COLO668 (cell line): ENCODE data around the gene RPP25L.

ENCODE experiments used
- DNase-seq: peaks from one replicate; lab custom pipeline; 2025; ENCODE audit not compliant: unreplicated experiment; lab: John Stamatoyannopoulos, UW

RPP25L gene

GRCh38 chr9:34638138-34638445 is 26.2 kb upstream of the RPP25L start:
- no peak for DNase-seq

DNA sequence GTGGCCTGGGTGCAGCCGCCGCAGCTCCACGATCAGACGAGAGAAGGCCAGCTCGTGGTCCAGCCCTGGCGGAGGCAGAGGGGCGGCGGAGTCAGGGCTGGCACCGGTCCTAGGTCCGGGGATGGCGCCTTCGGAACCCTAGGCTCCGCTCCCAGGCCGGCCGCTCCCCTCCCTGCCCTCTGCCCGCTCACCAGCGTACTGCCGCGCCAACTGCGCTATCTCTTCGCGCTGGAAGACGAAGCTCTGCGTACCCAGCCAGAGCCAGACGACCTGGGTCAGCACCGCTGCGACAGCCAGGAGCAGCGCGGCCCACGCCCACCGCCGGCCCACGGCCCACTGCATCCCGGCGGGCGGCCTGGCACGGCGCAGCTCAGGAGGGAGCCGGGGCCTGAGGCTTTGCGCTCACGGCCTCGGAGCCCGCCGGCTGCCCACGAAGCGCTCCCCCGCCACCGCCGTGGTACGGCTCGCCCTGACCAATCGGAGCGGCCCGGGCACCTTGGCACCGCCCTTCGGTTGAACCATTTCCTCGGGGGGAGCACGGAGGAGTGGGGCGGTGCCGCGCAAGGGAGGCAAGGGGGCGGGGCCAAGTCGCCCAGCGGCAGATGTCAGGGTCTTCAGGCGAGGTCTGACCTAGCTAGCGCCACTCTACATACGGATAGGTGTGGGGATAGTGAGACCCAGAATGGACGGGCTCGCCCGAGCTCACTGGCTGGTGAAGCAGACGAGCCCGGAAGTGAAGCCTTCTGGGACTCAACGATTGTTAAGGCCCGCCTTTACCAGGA is 25.6 kb upstream of the RPP25L start, which contains the start of gene SIGMAR1:
Gene SIGMAR1, minus strand, starts transcription at position 432 of the 782 bp plus-strand sequence. Its CDS starts 90 bp downstream, at position 342.
- peak; percentile 96 for DNase-seq

DNA sequence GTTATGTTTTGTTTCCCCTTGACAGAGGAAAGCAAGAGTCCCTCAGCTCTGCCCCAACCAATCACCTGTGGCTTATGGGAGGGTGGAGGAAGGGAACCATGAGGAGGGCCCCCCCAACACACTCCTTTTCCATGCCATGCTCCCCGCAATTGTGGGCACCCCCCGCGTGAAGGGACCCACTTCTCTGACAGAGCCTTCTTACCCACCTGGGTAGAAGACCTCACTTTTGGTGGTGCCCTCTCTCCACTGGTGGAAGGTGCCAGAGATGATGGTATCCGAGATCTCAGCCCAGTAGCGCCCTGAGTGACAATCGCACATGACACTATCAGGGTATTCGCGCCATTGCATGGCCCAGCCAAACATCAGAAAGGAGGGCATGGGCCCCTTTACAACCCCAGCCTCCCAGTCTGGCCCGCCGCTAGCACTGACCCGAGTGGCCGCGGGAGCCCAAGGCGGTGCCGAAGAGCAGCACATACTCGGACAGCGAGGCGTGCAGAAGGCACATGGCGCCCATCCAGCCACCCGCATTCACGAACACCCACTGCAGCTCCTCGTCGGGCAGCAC is 25.0 kb upstream of the RPP25L start:
- DNase-seq, result peak; percentile 26

DNA sequence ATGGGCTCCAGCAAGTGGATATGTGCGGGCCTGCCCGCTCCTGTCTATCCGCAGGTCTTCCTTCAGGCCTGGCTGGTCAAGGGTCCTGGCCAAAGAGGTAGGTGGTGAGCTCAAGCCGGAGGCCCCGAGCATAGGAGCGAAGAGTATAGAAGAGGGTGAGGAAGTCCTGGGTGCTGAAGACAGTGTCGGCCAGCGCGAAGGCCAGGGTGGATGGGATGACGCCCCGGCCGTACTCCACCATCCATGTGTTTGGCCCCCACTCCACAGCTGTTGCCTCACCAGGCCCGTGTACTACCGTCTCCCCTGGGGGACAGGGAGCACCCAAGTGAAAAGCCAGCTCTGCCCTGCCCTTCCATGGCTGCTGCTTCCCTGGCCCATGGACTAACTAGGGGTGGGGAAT is 23.7 kb upstream of the RPP25L start:
- no peak for DNase-seq

GRCh38 chr9:34634551-34635248 is 22.8 kb upstream of the RPP25L start:
- DNase-seq, result no peak

DNA sequence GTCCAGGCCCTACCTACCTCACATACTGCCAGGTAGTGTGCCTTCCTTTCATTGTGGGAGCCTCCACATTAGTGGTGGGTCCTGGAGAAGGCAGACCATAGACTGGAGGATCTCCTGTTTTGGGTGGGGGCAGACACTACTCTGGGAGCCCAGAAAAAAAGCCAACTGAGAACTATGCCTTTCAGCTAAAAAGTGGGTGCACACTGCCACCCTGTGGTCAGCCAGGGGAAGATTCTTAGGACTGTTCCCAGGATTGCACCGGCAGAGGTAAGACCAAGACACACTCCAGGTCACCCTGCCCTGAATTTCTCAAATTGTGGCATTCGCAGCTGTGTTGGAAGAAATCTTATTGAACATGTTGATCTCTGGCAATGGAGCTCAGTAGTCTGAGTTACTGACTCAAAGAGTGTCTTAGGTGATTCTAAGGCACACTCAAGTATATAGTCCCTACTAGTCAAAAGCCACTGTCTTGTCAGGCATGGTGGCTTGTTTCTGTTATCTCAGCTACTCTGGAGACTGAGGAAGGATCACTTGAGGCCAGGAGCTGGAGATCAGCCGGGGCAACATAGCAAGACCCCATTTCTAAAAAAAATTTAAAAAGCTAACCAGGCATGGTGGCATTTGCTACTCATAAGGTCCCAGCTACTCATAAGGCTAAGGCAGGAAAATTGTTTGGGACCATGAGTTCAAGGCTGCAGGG is 22.1 kb upstream of the RPP25L start:
- peak; percentile 49 for DNase-seq

DNA sequence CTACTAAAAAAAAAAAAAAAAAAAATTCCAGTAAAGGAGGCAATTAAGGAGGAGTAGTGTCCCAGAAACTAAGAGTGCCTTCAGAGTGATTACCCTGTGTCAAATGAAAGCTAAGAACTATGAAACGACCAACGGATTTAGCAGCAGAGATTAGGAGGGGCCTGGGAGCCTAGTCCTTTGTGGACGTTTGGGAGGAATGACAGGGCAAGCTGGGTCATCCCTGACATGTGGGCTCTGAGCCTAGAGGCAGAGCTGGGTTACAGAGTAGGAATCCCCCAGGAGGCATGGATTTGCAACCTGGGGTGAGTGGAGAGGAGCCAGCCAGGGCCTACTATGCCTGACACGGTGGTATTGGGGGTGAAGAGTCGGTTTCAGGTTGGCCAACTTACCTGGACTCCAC is 21.3 kb upstream of the RPP25L start:
- DNase-seq, result no peak

GRCh38 chr9:34630402-34631154 is 18.7 kb upstream of the RPP25L start:
- DNase-seq, result no peak

DNA sequence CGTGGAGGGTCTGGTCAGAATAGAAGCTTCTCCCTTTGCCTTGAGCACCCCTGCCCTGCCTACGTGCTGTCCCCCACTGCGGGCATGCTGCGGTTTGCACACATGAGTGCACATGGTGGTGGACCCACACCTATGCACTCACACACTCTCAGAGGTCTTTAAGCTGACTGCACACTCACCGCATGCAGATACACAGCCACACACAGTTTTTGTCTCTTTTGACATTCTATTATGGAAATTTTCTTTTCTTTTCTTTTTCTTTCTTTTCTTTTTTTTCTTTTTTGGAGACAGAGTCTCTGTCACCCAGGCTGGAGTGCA is 17.6 kb upstream of the RPP25L start:
- DNase-seq, result no peak

GRCh38 chr9:34628656-34629490 is 17.0 kb upstream of the RPP25L start, which contains the start of gene ARID3C:
ARID3C (minus strand) TSS chr9:34629066; CDS start chr9:34628014, 1,052 bp downstream.
- peak; percentile 70 for DNase-seq

- no peak for DNase-seq
Observed at GRCh38 chr9:34627716-34628655, 16.1 kb upstream of the RPP25L start.

DNA sequence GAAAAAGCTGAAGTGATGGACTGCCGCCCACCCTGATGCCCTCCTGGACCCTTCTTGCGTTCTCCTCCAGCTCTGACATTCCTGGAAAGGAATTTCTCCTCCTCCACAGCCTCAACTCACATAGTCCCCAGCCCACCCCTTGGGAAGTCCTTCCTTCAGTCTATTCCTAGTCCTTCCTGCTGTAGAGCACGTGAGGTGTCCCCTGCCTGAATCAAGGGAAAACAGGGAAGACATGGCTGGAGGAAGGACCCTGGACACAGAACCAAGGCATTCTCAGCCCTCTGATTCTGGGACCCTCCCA is 13.2 kb upstream of the RPP25L start:
- DNase-seq, result no peak

DNA sequence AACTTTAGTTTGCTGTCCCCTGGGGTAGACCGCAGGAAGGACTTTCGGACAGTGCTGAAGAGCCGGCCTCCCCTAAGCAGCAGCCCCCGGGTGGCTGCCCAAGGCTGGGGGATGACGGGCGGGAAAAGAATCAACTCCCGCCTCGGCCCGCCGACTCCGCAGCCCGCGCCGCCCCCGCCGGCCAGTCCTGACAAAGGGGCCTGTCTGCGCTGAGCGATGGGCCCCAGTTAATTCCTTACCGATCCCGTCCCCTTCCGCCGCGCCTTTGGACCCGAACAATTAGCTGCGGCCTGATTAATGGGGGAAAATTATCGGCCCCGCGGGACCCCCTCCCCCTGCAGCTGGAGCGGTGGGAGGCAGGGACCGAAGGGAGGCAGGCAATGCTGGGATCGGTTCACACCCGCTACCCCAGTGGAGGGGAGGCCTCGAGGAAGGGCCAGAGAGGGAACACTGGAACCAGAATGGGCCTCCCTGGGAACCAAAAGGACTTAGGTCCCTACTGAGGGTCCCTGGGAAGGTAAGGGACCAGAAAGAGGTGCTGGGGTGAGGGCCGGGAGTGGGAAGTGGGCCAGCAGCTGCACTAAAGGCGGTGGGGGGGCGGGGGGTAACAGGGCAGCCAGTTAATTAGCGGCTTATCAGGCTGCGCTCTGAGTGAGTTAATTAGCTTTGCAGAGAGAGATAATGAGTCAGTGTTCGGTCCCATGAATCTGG is 12.7 kb upstream of the RPP25L start:
- no peak for DNase-seq

GRCh38 chr9:34623374-34624235 is 11.7 kb upstream of the RPP25L start:
- no peak for DNase-seq

GRCh38 chr9:34620061-34620994 is 8.4 kb upstream of the RPP25L start, which contains the start of gene DCTN3:
DCTN3 (minus strand) TSS chr9:34620495; CDS start chr9:34620464, 31 bp downstream.
- DNase-seq, result peak; percentile 90

DNA sequence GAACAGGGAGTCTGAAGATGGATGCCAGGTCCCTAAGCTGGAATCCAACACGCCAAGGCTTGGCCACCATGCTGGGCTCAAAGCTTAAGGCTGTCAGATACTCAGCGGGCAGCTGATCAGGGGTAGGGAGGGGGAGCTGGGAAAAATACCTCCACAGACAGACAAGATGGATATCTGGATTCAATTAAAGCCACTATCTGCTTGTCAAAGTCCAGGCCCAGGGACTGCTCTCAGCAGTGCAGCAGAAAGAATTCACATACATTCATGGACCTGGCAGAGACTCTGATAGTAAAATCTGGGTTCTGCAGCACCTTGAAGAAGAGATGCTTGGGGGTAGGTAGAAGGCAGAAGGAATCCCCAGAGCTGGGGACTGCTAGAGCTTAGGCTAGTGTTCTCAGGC is 3.2 kb upstream of the RPP25L start:
- DNase-seq, result no peak
